Measurements from ENCODE around the gene SDF4. TPM values are rescaled to one million over a fixed set of nuclear protein-coding genes. Genes with fewer than 3 reads are reported as not detected.
"Not testable (repeated sequence)": the region's sequence is repeated elsewhere in the genome, so short reads cannot be mapped to it uniquely, and the experiment has no call there.

The SDF4 gene
- total RNA-seq, 1 experiment from 2014 or later, result 139 TPM

DNA sequence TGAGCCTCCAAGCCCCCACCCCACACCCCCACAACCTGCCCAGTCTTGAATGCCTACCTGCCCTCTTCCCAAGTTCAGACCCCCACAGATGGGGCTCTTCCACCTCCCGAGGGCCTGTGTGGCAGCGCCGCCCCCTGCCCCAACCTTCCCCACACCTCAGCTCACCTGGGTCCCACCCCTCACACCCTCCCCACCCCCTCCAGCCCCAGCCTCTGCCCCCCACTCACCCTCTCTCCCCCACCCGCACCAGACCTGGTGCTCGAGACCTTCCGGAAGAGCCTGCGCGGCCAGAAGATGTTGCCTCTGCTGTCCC, 34.7 kb downstream of the SDF4 start:
- intact Hi-C loops (cut with micrococcal nuclease; ENCODE audit: unreplicated experiment), result no loop called here
- Histone ChIP-seq H3K9me2 (ENCODE audit: insufficient read depth) (no peaks in the 10 kb centered on the region), H3K4me3 (no peak overlapping the region), H3F3A (ENCODE audit: insufficient read depth, low read depth) (0 out of 2 replicates have a peak, but pooled peaks cover 6% of the 10 kb centered on the region), H4K20me1 (ENCODE audit: insufficient read depth) (no peaks in the 10 kb centered on the region), H3K27me3 (ENCODE audit: insufficient read depth, low read depth) (peaks cover 13% of the 10 kb centered on the region; the same call in 1 of the 2 replicates), H3K4me2 (no peak overlapping the region), H3K36me3 (ENCODE audit: low read depth) (no peaks in the 10 kb centered on the region), H2AFZ (no peak overlapping the region), H3K27ac (no peak overlapping the region), H3K4me1 (replicated peaks; ENCODE audit: insufficient read depth) (no peaks in the 10 kb centered on the region), H3K9me3 (ENCODE audit: insufficient read depth, low read depth) (no peaks in the 10 kb centered on the region), H3K79me2 (ENCODE audit: low read depth) (no peaks in the 10 kb centered on the region)
- no peak for TF ChIP-seq EZH2 (IDR thresholded peaks at IDR 0.05; ENCODE audit: low read depth)
- TF ChIP-seq, protein P1, sequence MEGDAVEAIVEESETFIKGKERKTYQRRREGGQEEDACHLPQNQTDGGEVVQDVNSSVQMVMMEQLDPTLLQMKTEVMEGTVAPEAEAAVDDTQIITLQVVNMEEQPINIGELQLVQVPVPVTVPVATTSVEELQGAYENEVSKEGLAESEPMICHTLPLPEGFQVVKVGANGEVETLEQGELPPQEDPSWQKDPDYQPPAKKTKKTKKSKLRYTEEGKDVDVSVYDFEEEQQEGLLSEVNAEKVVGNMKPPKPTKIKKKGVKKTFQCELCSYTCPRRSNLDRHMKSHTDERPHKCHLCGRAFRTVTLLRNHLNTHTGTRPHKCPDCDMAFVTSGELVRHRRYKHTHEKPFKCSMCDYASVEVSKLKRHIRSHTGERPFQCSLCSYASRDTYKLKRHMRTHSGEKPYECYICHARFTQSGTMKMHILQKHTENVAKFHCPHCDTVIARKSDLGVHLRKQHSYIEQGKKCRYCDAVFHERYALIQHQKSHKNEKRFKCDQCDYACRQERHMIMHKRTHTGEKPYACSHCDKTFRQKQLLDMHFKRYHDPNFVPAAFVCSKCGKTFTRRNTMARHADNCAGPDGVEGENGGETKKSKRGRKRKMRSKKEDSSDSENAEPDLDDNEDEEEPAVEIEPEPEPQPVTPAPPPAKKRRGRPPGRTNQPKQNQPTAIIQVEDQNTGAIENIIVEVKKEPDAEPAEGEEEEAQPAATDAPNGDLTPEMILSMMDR (conservative IDR thresholded peaks at IDR 0.05), result no peak
- no peak for DNase-seq
- POLR2A ChIA-PET (ENCODE audit: unreplicated experiment), result no interaction called here
- BruUV-seq (replicated peaks), result no TSS peak
- CTCF ChIA-PET, result no interaction called here

DNA sequence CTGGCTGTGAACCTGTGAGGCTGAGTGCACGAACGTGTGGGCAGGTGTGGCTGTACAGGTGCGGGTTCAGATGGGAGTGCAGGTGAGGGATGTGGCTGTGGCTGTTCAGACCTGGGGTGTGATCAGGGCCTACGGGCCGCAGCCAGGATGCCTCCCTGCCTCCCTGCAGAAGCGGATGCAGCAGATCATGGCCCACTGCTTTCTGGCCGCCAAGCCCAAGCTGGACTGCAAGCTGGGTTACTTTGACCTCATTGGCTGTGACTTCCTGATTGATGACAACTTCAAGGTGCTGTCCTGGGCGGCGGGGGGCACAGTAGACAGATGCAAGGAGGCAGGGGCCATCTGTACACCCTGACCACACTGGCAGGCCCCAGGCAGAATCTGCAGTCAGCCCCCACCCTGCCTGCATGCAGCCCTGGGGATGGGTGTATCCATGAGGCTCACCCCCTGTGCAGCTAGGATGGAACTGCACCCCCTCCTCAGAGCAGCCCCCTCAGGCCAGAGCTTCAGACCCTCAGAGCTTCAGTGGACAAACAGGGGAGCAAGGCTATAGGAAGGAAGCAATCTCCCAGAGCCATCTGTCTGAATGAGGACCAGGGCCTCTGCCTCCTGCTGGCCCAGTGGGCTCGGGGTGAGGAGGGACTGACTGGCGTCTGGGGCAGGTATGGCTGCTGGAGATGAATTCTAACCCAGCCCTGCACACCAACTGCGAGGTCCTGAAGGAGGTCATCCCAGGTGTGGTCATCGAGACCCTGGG, 35.2 kb downstream of the SDF4 start:
- Histone ChIP-seq H4K20me1 (ENCODE audit: insufficient read depth) (no peaks in the 10 kb centered on the region), H3F3A (ENCODE audit: insufficient read depth, low read depth) (0 out of 2 replicates have a peak, but pooled peaks cover 6% of the 10 kb centered on the region), H3K9me3 (ENCODE audit: insufficient read depth, low read depth) (no peaks in the 10 kb centered on the region), H3K9me2 (ENCODE audit: insufficient read depth) (no peaks in the 10 kb centered on the region), H3K4me3 (no peak overlapping the region), H3K27ac (no peak overlapping the region), H2AFZ (no peak overlapping the region), H3K36me3 (ENCODE audit: low read depth) (no peaks in the 10 kb centered on the region), H3K27me3 (ENCODE audit: insufficient read depth, low read depth) (peaks cover 13% of the 10 kb centered on the region; the same call in 1 of the 2 replicates), H3K4me1 (replicated peaks; ENCODE audit: insufficient read depth) (no peaks in the 10 kb centered on the region), H3K79me2 (ENCODE audit: low read depth) (no peaks in the 10 kb centered on the region), H3K4me2 (no peak overlapping the region)
- POLR2A ChIA-PET (ENCODE audit: unreplicated experiment), result no interaction called here
- intact Hi-C loops (cut with micrococcal nuclease; ENCODE audit: unreplicated experiment), result no loop called here
- no peak for DNase-seq
- TF ChIP-seq EZH2 (IDR thresholded peaks at IDR 0.05; ENCODE audit: low read depth), result no peak
- TF ChIP-seq, protein P1 (conservative IDR thresholded peaks at IDR 0.05), result no peak
- CTCF ChIA-PET, result no interaction called here
- no TSS peak for BruUV-seq (replicated peaks)

DNA sequence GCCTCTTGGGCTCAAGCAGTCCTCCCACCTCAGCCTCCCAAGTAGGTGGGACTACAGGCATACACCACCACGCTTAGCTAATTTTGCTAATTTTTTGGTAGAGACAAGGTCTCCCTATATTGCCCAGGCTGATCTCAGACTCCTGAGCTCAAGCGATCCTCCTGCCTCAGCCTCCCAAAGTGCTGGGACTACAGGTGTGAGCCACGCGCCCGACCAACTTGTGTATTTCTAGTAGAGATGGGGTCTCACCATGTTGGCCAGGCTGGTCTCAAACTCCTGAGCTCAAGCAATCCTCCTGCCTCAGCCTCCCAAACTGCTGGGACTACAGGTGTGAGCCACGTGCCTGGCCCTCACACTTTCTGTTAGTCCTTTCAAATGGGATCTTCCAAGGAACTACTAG, 36.1 kb downstream of the SDF4 start:
- H3F3A ChIP-seq (ENCODE audit: insufficient read depth, low read depth); H3K27ac ChIP-seq; H3K36me3 ChIP-seq (ENCODE audit: low read depth); H3K9me3 ChIP-seq (ENCODE audit: insufficient read depth, low read depth); H3K4me1 ChIP-seq (replicated peaks; ENCODE audit: insufficient read depth); H3K9me2 ChIP-seq (ENCODE audit: insufficient read depth); BruUV-seq (replicated peaks); intact Hi-C loops (cut with micrococcal nuclease; ENCODE audit: unreplicated experiment); H3K4me2 ChIP-seq; H3K27me3 ChIP-seq (ENCODE audit: insufficient read depth, low read depth); H4K20me1 ChIP-seq (ENCODE audit: insufficient read depth); DNase-seq; H2AFZ ChIP-seq; H3K4me3 ChIP-seq; CTCF ChIA-PET; H3K79me2 ChIP-seq (ENCODE audit: low read depth): not testable (repeated sequence)
- POLR2A ChIA-PET (ENCODE audit: unreplicated experiment), result interaction anchor here (0.7 kb wide), 1 partner anchor 9 kb away, joined by 4 read pairs; no protein-coding TSS in a partner anchor

DNA sequence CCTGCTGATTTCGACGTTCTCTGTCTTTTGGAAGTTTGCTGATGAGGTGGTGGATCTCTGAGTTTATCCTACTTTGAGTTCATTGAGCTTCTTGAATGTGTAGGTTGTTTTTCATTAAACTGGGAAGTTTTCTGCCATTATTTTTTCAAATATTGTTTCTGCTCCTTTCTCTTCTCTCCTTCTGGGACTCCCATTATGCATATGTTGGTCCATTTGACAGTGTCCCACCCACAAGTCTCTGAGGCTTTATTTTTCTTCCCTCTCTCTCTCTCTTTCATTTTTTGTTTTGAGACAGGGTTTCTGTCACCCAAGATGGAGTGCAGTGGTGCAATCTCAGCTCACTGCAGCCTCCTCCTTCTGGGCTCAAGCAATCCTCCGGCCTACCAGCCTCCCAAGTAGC, 37.1 kb downstream of the SDF4 start:
- no peaks in the 10 kb centered on the region for H4K20me1 ChIP-seq (ENCODE audit: insufficient read depth)
- TF ChIP-seq EZH2 (IDR thresholded peaks at IDR 0.05; ENCODE audit: low read depth), result no peak
- TF ChIP-seq, protein P1 (conservative IDR thresholded peaks at IDR 0.05), result no peak
- H3K27ac ChIP-seq, result no peak overlapping the region
- no peaks in the 10 kb centered on the region for H3K9me3 ChIP-seq (ENCODE audit: insufficient read depth, low read depth)
- intact Hi-C loops (cut with micrococcal nuclease; ENCODE audit: unreplicated experiment), result no loop called here
- no peaks in the 10 kb centered on the region for H3K27me3 ChIP-seq (ENCODE audit: insufficient read depth, low read depth)
- BruUV-seq (replicated peaks), result no TSS peak
- H3K36me3 ChIP-seq (ENCODE audit: low read depth), result no peaks in the 10 kb centered on the region
- H3F3A ChIP-seq (ENCODE audit: insufficient read depth, low read depth), result 0 out of 2 replicates have a peak, but pooled peaks cover 6% of the 10 kb centered on the region
- no peak overlapping the region for H2AFZ ChIP-seq
- no peaks in the 10 kb centered on the region for H3K79me2 ChIP-seq (ENCODE audit: low read depth)
- POLR2A ChIA-PET (ENCODE audit: unreplicated experiment), result no interaction called here
- H3K4me1 ChIP-seq (replicated peaks; ENCODE audit: insufficient read depth), result no peaks in the 10 kb centered on the region
- CTCF ChIA-PET, result no interaction called here
- H3K4me3 ChIP-seq, result no peak overlapping the region
- H3K9me2 ChIP-seq (ENCODE audit: insufficient read depth), result no peaks in the 10 kb centered on the region
- no peak for DNase-seq
- no peak overlapping the region for H3K4me2 ChIP-seq
